Neural progenitor cell (in vitro differentiated cells): ENCODE data around the gene SYDE2.
A peak's percentile ranks its signal among the peaks of the same experiment; 100 is the strongest.

Source experiments
- EZH2 ChIP-seq: fragments of 200-600 bp; sonication (generic); IDR thresholded peaks from 2 replicates; pipeline ENCODE4 v1.6.1; 2017; ENCODE audit warnings: antibody characterized with exemption, mild to moderate bottlenecking, moderate library complexity
- EZH2phosphoT487 ChIP-seq: fragments of 200-600 bp; sonication (generic); IDR thresholded peaks from 2 replicates; pipeline ENCODE4 v1.6.1; 2017; ENCODE audit warnings: antibody characterized with exemption
- TF ChIP-seq, protein P1 (sequence below): fragments of 200-600 bp; sonication (generic); IDR thresholded peaks from 2 replicates; pipeline ENCODE4 v1.5.1; 2017; ENCODE audit warnings: antibody characterized with exemption, mild to moderate bottlenecking

DNA sequence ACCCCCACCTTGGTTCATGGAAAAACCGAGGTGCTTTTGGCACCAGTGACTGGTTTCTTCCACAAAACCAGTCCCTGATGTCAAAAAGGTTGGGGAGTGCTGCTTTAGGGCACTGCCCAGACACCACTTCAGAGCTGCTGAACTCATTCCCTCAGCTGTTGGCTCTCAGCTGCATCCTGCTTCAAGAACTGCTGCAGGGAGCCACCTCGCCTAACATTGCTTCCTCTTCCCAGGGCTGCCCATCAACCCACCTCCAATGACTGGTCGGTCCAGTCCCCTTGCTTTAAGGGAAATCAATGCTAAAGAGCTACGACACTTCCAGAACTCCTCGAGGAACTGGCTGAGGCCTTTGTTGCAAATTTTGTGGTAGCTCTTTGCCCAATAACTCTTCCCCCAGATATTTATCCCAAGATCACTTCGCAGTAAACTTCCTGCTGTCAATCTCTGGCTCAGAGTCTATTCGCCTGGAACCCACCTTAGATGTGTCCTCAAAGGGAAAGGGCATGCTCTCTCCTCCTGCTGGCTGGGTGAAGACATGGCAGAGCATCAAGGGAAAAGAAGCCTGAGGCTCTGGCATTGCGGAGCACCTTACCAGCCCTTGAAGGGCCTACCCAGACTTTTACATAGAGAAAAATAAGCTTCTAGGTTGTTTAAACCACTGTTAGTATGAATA is 29.6 kb upstream of the SYDE2 start:
- TF ChIP-seq, protein P1, sequence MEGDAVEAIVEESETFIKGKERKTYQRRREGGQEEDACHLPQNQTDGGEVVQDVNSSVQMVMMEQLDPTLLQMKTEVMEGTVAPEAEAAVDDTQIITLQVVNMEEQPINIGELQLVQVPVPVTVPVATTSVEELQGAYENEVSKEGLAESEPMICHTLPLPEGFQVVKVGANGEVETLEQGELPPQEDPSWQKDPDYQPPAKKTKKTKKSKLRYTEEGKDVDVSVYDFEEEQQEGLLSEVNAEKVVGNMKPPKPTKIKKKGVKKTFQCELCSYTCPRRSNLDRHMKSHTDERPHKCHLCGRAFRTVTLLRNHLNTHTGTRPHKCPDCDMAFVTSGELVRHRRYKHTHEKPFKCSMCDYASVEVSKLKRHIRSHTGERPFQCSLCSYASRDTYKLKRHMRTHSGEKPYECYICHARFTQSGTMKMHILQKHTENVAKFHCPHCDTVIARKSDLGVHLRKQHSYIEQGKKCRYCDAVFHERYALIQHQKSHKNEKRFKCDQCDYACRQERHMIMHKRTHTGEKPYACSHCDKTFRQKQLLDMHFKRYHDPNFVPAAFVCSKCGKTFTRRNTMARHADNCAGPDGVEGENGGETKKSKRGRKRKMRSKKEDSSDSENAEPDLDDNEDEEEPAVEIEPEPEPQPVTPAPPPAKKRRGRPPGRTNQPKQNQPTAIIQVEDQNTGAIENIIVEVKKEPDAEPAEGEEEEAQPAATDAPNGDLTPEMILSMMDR: peak; percentile 38
- TF ChIP-seq EZH2phosphoT487: no peak
- no peak for TF ChIP-seq EZH2
